ENCODE results near the gene FARP1. TPM values are rescaled to one million over a fixed set of nuclear protein-coding genes. Genes with fewer than 3 reads are reported as not detected.

Gene FARP1
- total RNA-seq, 4 donors from 2014 or later: 103 to 172 (median 129) TPM

- H3K27ac ChIP-seq: no peak overlapping the region
- intact Hi-C loops (cut with DNase I): no loop called here
- TF ChIP-seq POLR2A (IDR thresholded peaks at IDR 0.05) (no peak), CTCF (IDR thresholded peaks at IDR 0.05) (no peak)
- no peak for DNase-seq
- no peaks in the 10 kb centered on the region for H3K36me3 ChIP-seq
- H3K9me3 ChIP-seq: no peaks in the 10 kb centered on the region
- peaks cover 27 to 43% of the 10 kb centered on the region in 2 donors for H3K4me1 ChIP-seq
- H3K4me3 ChIP-seq (replicated peaks in 1 of 3): no peak overlapping the region
- 94 to 96% methylated on average over 9 of the region's 9 CpGs for WGBS, 2 donors
- no peaks in the 10 kb centered on the region for H3K27me3 ChIP-seq
Observed at GRCh38 chr13:98350746-98351330, 207.9 kb downstream of the FARP1 start.

- no peak overlapping the region for H3K4me3 ChIP-seq (replicated peaks in 1 of 3)
- H3K27me3 ChIP-seq: no peaks in the 10 kb centered on the region
- intact Hi-C loops (cut with DNase I): no loop called here
- no peaks in the 10 kb centered on the region for H3K36me3 ChIP-seq
- H3K9me3 ChIP-seq: no peaks in the 10 kb centered on the region
- H3K27ac ChIP-seq: peak overlapping the region; percentile 59 to 82 (median 78)
- peak in 1 of 2 donors; percentile 20 for DNase-seq
- WGBS, 2 donors: 69 to 75% methylated on average over 8 of the region's 8 CpGs
- H3K4me1 ChIP-seq: peaks cover 27 to 43% of the 10 kb centered on the region in 2 donors
- TF ChIP-seq CTCF (IDR thresholded peaks at IDR 0.05): no peak
- TF ChIP-seq POLR2A (IDR thresholded peaks at IDR 0.05): no peak
Observed at GRCh38 chr13:98351636-98352035, 208.7 kb downstream of the FARP1 start.

- 32 to 36% methylated on average over 4 of the region's 4 CpGs for WGBS, 2 donors
- intact Hi-C loops (cut with DNase I): no loop called here
- Histone ChIP-seq H3K27me3 (no peaks in the 10 kb centered on the region), H3K4me1 (peaks cover 27 to 43% of the 10 kb centered on the region in 2 donors), H3K4me3 (replicated peaks in 1 of 3) (no peak overlapping the region), H3K9me3 (no peaks in the 10 kb centered on the region), H3K27ac (peak overlapping the region; percentile 59 to 82 (median 78)), H3K36me3 (no peaks in the 10 kb centered on the region)
- TF ChIP-seq CTCF (IDR thresholded peaks at IDR 0.05): no peak
- DNase-seq: peak; percentile 85 to 87
Observed at GRCh38 chr13:98352226-98352625, 209.3 kb downstream of the FARP1 start.

- no peak for TF ChIP-seq POLR2A (IDR thresholded peaks at IDR 0.05)
- no peak for TF ChIP-seq CTCF (IDR thresholded peaks at IDR 0.05)
- Histone ChIP-seq H3K27me3 (no peaks in the 10 kb centered on the region), H3K4me1 (peaks cover 33 to 53% of the 10 kb centered on the region in 2 donors), H3K4me3 (replicated peaks in 1 of 3) (no peak overlapping the region), H3K27ac (peak overlapping the region; percentile 26 to 82 (median 69)), H3K9me3 (no peaks in the 10 kb centered on the region), H3K36me3 (no peaks in the 10 kb centered on the region)
- no peak for DNase-seq
- WGBS, 2 donors: 35 to 63% methylated on average over 1 of the region's 1 CpG
- intact Hi-C loops (cut with DNase I): no loop called here
Observed at GRCh38 chr13:98353750-98354149, 210.9 kb downstream of the FARP1 start.

- intact Hi-C loops (cut with DNase I): no loop called here
- DNase-seq: no peak
- H3K4me1 ChIP-seq: peaks cover 19 to 31% of the 10 kb centered on the region in 2 donors
- no peaks in the 10 kb centered on the region for H3K9me3 ChIP-seq
- H3K27me3 ChIP-seq: no peaks in the 10 kb centered on the region
- H3K36me3 ChIP-seq: no peaks in the 10 kb centered on the region
- H3K27ac ChIP-seq: peak overlapping the region in 1 of 3 donors; percentile 2
- H3K4me3 ChIP-seq (replicated peaks in 1 of 3): no peak overlapping the region
- TF ChIP-seq POLR2A (IDR thresholded peaks at IDR 0.05) (no peak), CTCF (IDR thresholded peaks at IDR 0.05) (no peak)
- 61 to 72% methylated on average over 1 of the region's 1 CpG for WGBS, 2 donors
Observed at GRCh38 chr13:98358937-98359336, 216.0 kb downstream of the FARP1 start.
